ENCODE measurements around the gene CACHD1. TPM values are rescaled to one million over a fixed set of nuclear protein-coding genes. Genes with fewer than 3 reads are reported as not detected.

CACHD1 gene
- total and polyA plus RNA-seq, 2 of the 8 experiments (the other 6 are each of a cell fraction or from before 2014, with no cell fraction given), result 22.2 to 42.5 TPM

DNA sequence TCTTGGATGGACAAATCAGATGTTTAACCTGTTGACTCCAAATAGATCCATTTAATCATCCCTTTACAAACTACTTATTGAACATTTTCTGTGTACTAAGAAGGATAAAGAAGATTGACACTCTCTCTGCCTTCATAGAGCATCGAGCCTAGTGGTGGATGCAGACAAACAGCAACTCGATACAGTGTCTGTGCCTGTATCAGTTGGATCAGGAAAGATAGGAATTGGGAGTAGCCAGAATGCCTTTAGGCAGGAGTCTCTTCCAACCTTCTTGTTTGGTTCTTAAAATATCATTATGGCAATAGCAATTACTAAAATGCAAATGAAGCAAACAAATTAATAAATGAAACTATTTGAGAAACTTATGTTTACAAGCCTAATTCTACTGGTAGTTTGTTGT, 185.9 kb downstream of the CACHD1 start:
- Histone ChIP-seq H2BK5ac (ENCODE audit: low read depth, low read length) (no peak overlapping the region), H3K27ac (ENCODE audit: low read depth, low read length) (no peak overlapping the region), H3K4me3 (ENCODE audit: extremely low read depth in 1 of 4, insufficient read depth in 2 of 4, low read depth in 3 of 4, low read length in 4 of 4) (no peak overlapping the region), H3K79me1 (ENCODE audit: low read depth, low read length) (no peaks in the 10 kb centered on the region), H3K23ac (ENCODE audit: insufficient read length) (no peak overlapping the region), H3K27me3 (replicated peaks in 1 of 4; ENCODE audit: control insufficient read depth in 3 of 4, extremely low read depth in 1 of 4, insufficient read depth in 3 of 4, low read length in 3 of 4) (no peaks in the 10 kb centered on the region), H3K56ac (replicated peaks; ENCODE audit: insufficient read length, low read depth, low read length) (no peak overlapping the region), H3K9ac (replicated peaks in 1 of 4; ENCODE audit: extremely low read depth in 1 of 4, low read depth in 3 of 4, low read length in 3 of 4) (no peak overlapping the region), H3K14ac (ENCODE audit: insufficient read length) (no peak overlapping the region), H3K36me3 (ENCODE audit: control insufficient read depth in 2 of 4, insufficient read depth in 4 of 4, low read length in 3 of 4) (peaks cover 6 to 94% (median 33%) of the 10 kb centered on the region in 4 experiments), H3K4ac (replicated peaks; ENCODE audit: insufficient read length, low read depth, low read length) (no peak overlapping the region), H4K8ac (ENCODE audit: extremely low read depth, insufficient read depth, low read length) (no peak overlapping the region), H2BK12ac (ENCODE audit: low read depth, low read length) (no peak overlapping the region), H4K5ac (ENCODE audit: insufficient read length, low read depth, low read length) (no peak overlapping the region), H2BK120ac (replicated peaks; ENCODE audit: low read depth, low read length) (no peak overlapping the region), H3K9me3 (ENCODE audit: insufficient read depth in 2 of 2, low read depth in 1 of 2, low read length in 1 of 2) (no peaks in the 10 kb centered on the region), H3K4me2 (ENCODE audit: insufficient read depth in 1 of 2, low read depth in 2 of 2, low read length in 2 of 2) (no peak overlapping the region), H2AK5ac (ENCODE audit: low read depth, low read length) (no peak overlapping the region), H4K20me1 (replicated peaks in 1 of 2; ENCODE audit: control insufficient read depth in 1 of 2, insufficient read depth in 2 of 2, low read length in 2 of 2) (no peaks in the 10 kb centered on the region), H2BK15ac (ENCODE audit: low read length) (no peak overlapping the region), H3K79me2 (ENCODE audit: control insufficient read depth in 1 of 2, insufficient read depth in 2 of 2, low read length in 2 of 2) (no peaks in the 10 kb centered on the region), H2AFZ (ENCODE audit: low read length) (no peak overlapping the region), H4K91ac (replicated peaks; ENCODE audit: insufficient read length, low read length) (no peak overlapping the region), H2BK20ac (ENCODE audit: low read length) (no peak overlapping the region), H3K4me1 (replicated peaks in 1 of 4; ENCODE audit: control insufficient read depth in 3 of 4, insufficient read depth in 4 of 4, low read length in 3 of 4) (no peaks in the 10 kb centered on the region), H3K18ac (ENCODE audit: extremely low read depth, low read length) (no peak overlapping the region), H3K23me2 (ENCODE audit: low read depth, low read length) (no peaks in the 10 kb centered on the region)
- ChIA-PET CTCF (ENCODE audit: partially characterized antibody) (interaction anchor here (0.6 kb wide), 1 partner anchor 1634 kb away, joined by 4 read pairs; no protein-coding TSS in a partner anchor), POLR2A (ENCODE audit: partially characterized antibody) (no interaction called here)
- TF ChIP-seq TEAD4 (IDR thresholded peaks at IDR 0.05; ENCODE audit: low read depth, low read length), result no peak
- no peak for TF ChIP-seq KDM5A (IDR thresholded peaks at IDR 0.05; ENCODE audit: low read length)
- no peak for TF ChIP-seq CHD1 (IDR thresholded peaks at IDR 0.05; ENCODE audit: low read depth, low read length)
- TF ChIP-seq, protein P1, sequence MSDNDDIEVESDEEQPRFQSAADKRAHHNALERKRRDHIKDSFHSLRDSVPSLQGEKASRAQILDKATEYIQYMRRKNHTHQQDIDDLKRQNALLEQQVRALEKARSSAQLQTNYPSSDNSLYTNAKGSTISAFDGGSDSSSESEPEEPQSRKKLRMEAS (IDR thresholded peaks at IDR 0.05), result no peak
- TF ChIP-seq JUND (IDR thresholded peaks at IDR 0.05; ENCODE audit: low read length), result no peak
- no peak for TF ChIP-seq JUN (IDR thresholded peaks at IDR 0.05; ENCODE audit: low read depth, low read length)
- WGBS, 2 experiments (ENCODE audit: extremely low coverage in 1 of 2, insufficient coverage in 1 of 2, insufficient read length in 1 of 2, insufficient replicate concordance in 2 of 2, low coverage in 1 of 2, low lambda C conversion rate in 2 of 2, missing lambda C conversion rate in 1 of 2), result 83% methylated on average over 2 of the region's 2 CpGs; no CpG with 5 or more reads in 1 of the 2 experiments
- DNase-seq (ENCODE audit: low read depth in 1 of 2, low spot score in 2 of 2) (no peak), FAIRE-seq (no peak)

Measured in H1 (cell line).